ENCODE measurements around the gene CDH13.

DNA sequence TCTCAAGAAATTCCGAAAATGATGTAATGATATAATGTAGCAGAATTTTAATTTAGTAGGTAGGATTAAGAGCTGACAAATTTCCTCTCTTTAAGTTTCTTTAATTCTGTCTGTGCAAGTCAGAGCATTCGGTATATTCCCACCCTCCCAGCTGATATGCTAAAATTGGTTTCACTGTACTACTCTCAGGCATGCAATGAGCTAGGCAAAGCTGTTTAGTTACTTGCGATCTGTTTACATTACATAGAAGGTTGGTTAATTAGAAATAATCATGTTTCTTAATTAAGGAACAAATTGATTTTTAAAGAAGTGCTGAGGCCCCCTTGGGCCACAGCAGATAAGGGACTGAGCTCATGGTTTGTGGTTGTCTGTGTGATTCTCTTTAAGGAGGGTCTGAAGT, 748.2 kb downstream of the CDH13 start:
- TF ChIP-seq, protein P1, sequence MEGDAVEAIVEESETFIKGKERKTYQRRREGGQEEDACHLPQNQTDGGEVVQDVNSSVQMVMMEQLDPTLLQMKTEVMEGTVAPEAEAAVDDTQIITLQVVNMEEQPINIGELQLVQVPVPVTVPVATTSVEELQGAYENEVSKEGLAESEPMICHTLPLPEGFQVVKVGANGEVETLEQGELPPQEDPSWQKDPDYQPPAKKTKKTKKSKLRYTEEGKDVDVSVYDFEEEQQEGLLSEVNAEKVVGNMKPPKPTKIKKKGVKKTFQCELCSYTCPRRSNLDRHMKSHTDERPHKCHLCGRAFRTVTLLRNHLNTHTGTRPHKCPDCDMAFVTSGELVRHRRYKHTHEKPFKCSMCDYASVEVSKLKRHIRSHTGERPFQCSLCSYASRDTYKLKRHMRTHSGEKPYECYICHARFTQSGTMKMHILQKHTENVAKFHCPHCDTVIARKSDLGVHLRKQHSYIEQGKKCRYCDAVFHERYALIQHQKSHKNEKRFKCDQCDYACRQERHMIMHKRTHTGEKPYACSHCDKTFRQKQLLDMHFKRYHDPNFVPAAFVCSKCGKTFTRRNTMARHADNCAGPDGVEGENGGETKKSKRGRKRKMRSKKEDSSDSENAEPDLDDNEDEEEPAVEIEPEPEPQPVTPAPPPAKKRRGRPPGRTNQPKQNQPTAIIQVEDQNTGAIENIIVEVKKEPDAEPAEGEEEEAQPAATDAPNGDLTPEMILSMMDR (IDR thresholded peaks at IDR 0.05; ENCODE audit: low read depth, low read length, poor library complexity, severe bottlenecking), result no peak
- no peak for TF ChIP-seq EZH2phosphoT487 (IDR thresholded peaks at IDR 0.05; ENCODE audit: borderline replicate concordance, low read length)

Measured in DOHH2 (cell line).